ENCODE results near the gene ZNF277. TPM values are rescaled to one million over a fixed set of nuclear protein-coding genes. Genes with fewer than 3 reads are reported as not detected.

ZNF277 gene
- total RNA-seq, 1 experiment from 2014 or later, result 19.9 TPM

DNA sequence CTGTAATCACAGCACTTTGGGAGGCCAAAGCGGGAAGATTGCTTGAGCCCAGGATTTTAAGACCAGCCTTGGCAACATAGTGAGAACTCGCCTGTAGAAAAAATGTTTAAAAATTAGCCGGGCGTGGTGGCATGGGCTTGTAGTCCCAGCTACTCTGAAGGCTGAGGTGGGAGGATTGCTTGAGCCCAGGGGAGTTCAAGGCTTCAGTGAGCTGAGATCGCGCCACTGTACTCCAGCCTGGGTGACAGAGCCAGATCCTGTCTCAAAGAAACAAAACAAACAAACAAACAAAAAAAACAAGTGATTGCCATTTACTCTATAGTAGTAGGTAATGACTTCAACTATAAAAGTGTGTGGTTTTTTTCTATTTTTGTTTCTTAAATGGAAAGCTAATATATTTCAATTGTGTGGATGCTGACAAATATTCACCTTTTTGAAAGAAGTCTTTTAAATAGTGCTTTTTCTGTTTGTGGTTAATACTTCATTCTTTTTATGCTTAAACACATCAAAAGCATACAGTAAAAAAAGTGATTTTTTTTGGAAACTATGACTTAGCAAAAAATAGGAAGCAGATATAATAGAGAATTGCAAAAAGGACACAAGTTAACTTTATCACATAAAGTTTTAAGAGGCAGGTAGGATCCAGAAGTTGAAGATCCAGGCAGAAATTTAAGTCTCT lies 48.4 kb downstream of the ZNF277 start:
- Mint-ChIP-seq H3K9me3 (ENCODE audit: unreplicated experiment) (no peaks in the 10 kb centered on the region), H3K27me3 (ENCODE audit: insufficient read depth, unreplicated experiment) (no peaks in the 10 kb centered on the region), H3K27ac (ENCODE audit: low read depth, unreplicated experiment) (no peak overlapping the region), H3K4me1 (ENCODE audit: insufficient read depth, unreplicated experiment) (no peaks in the 10 kb centered on the region), H3K4me3 (ENCODE audit: unreplicated experiment) (no peak overlapping the region), H3K36me3 (ENCODE audit: insufficient read depth, unreplicated experiment) (no peaks in the 10 kb centered on the region)
- DNase-seq (ENCODE audit: unreplicated experiment), result no peak
- ChIA-PET POLR2A (interaction anchor here (0.7 to 1.0 kb wide), 3 partner anchors 32 to 206 kb away, joined by 3 to 5 read pairs (median 3); no protein-coding TSS in a partner anchor), CTCF (no interaction called here)
- no TSS peak for BruUV-seq (replicated peaks)
- intact Hi-C loops (cut with micrococcal nuclease), result no loop called here
- TF ChIP-seq, protein P1, sequence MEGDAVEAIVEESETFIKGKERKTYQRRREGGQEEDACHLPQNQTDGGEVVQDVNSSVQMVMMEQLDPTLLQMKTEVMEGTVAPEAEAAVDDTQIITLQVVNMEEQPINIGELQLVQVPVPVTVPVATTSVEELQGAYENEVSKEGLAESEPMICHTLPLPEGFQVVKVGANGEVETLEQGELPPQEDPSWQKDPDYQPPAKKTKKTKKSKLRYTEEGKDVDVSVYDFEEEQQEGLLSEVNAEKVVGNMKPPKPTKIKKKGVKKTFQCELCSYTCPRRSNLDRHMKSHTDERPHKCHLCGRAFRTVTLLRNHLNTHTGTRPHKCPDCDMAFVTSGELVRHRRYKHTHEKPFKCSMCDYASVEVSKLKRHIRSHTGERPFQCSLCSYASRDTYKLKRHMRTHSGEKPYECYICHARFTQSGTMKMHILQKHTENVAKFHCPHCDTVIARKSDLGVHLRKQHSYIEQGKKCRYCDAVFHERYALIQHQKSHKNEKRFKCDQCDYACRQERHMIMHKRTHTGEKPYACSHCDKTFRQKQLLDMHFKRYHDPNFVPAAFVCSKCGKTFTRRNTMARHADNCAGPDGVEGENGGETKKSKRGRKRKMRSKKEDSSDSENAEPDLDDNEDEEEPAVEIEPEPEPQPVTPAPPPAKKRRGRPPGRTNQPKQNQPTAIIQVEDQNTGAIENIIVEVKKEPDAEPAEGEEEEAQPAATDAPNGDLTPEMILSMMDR (IDR thresholded peaks at IDR 0.05; ENCODE audit: unreplicated experiment), result no peak

DNA sequence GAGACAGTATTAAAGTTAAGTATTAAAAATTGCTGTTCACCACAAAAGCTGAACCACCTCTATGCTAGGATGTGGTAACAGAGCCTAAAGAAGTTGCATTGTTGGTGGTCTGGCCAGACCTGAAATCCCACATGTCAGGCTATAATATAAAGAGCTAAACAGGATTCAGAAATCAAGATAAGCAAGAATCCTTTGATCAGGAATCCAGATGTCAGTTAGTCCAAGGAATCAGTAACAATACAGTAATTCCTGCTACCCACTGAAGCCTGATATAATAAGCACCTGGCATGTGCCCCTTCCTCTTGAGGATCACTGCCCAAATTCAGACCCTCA lies 48.9 kb downstream of the ZNF277 start:
- Mint-ChIP-seq H3K4me1 (ENCODE audit: insufficient read depth, unreplicated experiment) (no peaks in the 10 kb centered on the region), H3K9me3 (ENCODE audit: unreplicated experiment) (no peaks in the 10 kb centered on the region), H3K27me3 (ENCODE audit: insufficient read depth, unreplicated experiment) (no peaks in the 10 kb centered on the region), H3K4me3 (ENCODE audit: unreplicated experiment) (no peak overlapping the region), H3K36me3 (ENCODE audit: insufficient read depth, unreplicated experiment) (no peaks in the 10 kb centered on the region), H3K27ac (ENCODE audit: low read depth, unreplicated experiment) (no peak overlapping the region)
- POLR2A ChIA-PET, result no interaction called here
- CTCF ChIA-PET, result no interaction called here
- TF ChIP-seq, protein P1 (IDR thresholded peaks at IDR 0.05; ENCODE audit: unreplicated experiment), result no peak
- DNase-seq (ENCODE audit: unreplicated experiment), result no peak
- intact Hi-C loops (cut with micrococcal nuclease), result no loop called here
- no TSS peak for BruUV-seq (replicated peaks)

DNA sequence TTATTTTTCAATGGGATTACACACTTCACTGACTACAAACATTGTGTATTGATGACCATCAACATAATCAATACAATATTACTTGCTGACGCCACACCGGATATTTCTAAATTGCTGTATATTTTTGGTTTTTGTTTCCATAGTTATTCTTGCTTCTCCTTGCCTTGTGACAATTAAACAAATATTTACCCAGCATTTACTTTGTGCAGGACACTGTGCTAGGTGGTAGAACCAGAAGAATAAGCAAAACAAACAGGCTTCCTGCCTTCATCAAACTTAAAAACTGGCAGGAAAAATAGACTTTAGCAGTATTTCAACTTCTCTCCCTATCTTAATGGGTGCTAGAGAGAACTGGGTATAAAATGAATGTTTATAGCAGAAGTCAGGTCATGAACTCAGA lies 50.6 kb downstream of the ZNF277 start:
- no peaks in the 10 kb centered on the region for H3K27me3 Mint-ChIP-seq (ENCODE audit: insufficient read depth, unreplicated experiment)
- DNase-seq (ENCODE audit: unreplicated experiment), result no peak
- intact Hi-C loops (cut with micrococcal nuclease), result no loop called here
- TF ChIP-seq, protein P1 (IDR thresholded peaks at IDR 0.05; ENCODE audit: unreplicated experiment), result no peak
- no peaks in the 10 kb centered on the region for H3K4me1 Mint-ChIP-seq (ENCODE audit: insufficient read depth, unreplicated experiment)
- H3K4me3 Mint-ChIP-seq (ENCODE audit: unreplicated experiment), result no peak overlapping the region
- H3K27ac Mint-ChIP-seq (ENCODE audit: low read depth, unreplicated experiment), result no peak overlapping the region
- no peaks in the 10 kb centered on the region for H3K9me3 Mint-ChIP-seq (ENCODE audit: unreplicated experiment)
- no peaks in the 10 kb centered on the region for H3K36me3 Mint-ChIP-seq (ENCODE audit: insufficient read depth, unreplicated experiment)
- ChIA-PET CTCF (no interaction called here), POLR2A (no interaction called here)
- BruUV-seq (replicated peaks), result no TSS peak

DNA sequence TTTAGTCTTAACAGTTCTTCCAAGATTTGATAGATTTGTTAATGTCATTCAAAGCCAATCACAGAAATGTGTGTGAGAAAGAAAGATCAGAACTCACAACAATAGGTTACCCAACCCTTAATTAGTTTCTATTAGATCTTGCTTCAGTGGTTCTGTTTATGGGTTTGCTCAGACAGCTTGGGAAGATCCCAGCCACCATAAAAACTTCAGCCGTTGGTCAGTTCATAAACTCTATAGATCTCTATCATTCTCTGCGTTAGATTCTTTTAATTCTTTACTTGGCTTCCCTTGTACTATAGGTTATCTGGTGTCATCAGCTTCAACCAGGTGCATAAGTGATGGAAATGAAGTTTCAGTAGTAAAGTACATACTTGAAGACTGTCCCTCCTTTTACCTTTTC lies 54.4 kb downstream of the ZNF277 start:
- BruUV-seq (replicated peaks), result no TSS peak
- TF ChIP-seq, protein P1 (IDR thresholded peaks at IDR 0.05; ENCODE audit: unreplicated experiment), result no peak
- intact Hi-C loops (cut with micrococcal nuclease), result no loop called here
- no peak for DNase-seq (ENCODE audit: unreplicated experiment)
- ChIA-PET CTCF (no interaction called here), POLR2A (no interaction called here)
- no peak overlapping the region for H3K4me3 Mint-ChIP-seq (ENCODE audit: unreplicated experiment)
- no peaks in the 10 kb centered on the region for H3K36me3 Mint-ChIP-seq (ENCODE audit: insufficient read depth, unreplicated experiment)
- no peaks in the 10 kb centered on the region for H3K9me3 Mint-ChIP-seq (ENCODE audit: unreplicated experiment)
- H3K27ac Mint-ChIP-seq (ENCODE audit: low read depth, unreplicated experiment), result no peak overlapping the region
- H3K4me1 Mint-ChIP-seq (ENCODE audit: insufficient read depth, unreplicated experiment), result no peaks in the 10 kb centered on the region
- H3K27me3 Mint-ChIP-seq (ENCODE audit: insufficient read depth, unreplicated experiment), result no peaks in the 10 kb centered on the region

Measured in MCF 10A (cell line).